ENCODE data around the gene PRPSAP1.
A peak's percentile ranks its signal among the peaks of the same experiment; 100 is the strongest.

The PRPSAP1 gene

GRCh38 chr17:76383546-76384221 lies 30.0 kb upstream of the PRPSAP1 start:
- DNase-seq (ENCODE audit: low read depth in 1 of 2, low spot score in 1 of 2), result peak; percentile 24 to 45

- peak in 1 of 2 donors; percentile 52 for DNase-seq (ENCODE audit: low read depth in 1 of 2, low spot score in 1 of 2)
Measured at GRCh38 chr17:76382803-76383545, 29.3 kb upstream of the PRPSAP1 start.

- DNase-seq (ENCODE audit: low read depth in 1 of 2, low spot score in 1 of 2), result no peak
Measured at GRCh38 chr17:76382351-76382802, 28.7 kb upstream of the PRPSAP1 start.

GRCh38 chr17:76381633-76382350 lies 28.1 kb upstream of the PRPSAP1 start:
- DNase-seq (ENCODE audit: low read depth in 1 of 2, low spot score in 1 of 2), result no peak

GRCh38 chr17:76379646-76380376 lies 26.1 kb upstream of the PRPSAP1 start:
- DNase-seq (ENCODE audit: low read depth in 1 of 2, low spot score in 1 of 2), result no peak

- no peak for DNase-seq (ENCODE audit: low read depth in 1 of 2, low spot score in 1 of 2)
Measured at GRCh38 chr17:76379275-76379641, 25.5 kb upstream of the PRPSAP1 start.

- DNase-seq (ENCODE audit: low read depth in 1 of 2, low spot score in 1 of 2), result no peak
Measured at GRCh38 chr17:76378548-76379274, 25.0 kb upstream of the PRPSAP1 start.

- DNase-seq (ENCODE audit: low read depth in 1 of 2, low spot score in 1 of 2), result no peak
Measured at GRCh38 chr17:76376318-76377133, 22.8 kb upstream of the PRPSAP1 start.

- no peak for DNase-seq (ENCODE audit: low read depth in 1 of 2, low spot score in 1 of 2)
Measured at GRCh38 chr17:76371656-76372628, 18.2 kb upstream of the PRPSAP1 start.

- DNase-seq (ENCODE audit: low read depth in 1 of 2, low spot score in 1 of 2), result no peak
Measured at GRCh38 chr17:76370261-76370993, 16.7 kb upstream of the PRPSAP1 start.

GRCh38 chr17:76369804-76370203 lies 16.1 kb upstream of the PRPSAP1 start:
- no peak for DNase-seq (ENCODE audit: low read depth in 1 of 2, low spot score in 1 of 2)

GRCh38 chr17:76369379-76369778 lies 15.7 kb upstream of the PRPSAP1 start:
- no peak for DNase-seq (ENCODE audit: low read depth in 1 of 2, low spot score in 1 of 2)

- no peak for DNase-seq (ENCODE audit: low read depth in 1 of 2, low spot score in 1 of 2)
Measured at GRCh38 chr17:76368545-76368944, 14.8 kb upstream of the PRPSAP1 start.

- no peak for DNase-seq (ENCODE audit: low read depth in 1 of 2, low spot score in 1 of 2)
Measured at GRCh38 chr17:76367642-76368041, 13.9 kb upstream of the PRPSAP1 start.

GRCh38 chr17:76366247-76366646 lies 12.5 kb upstream of the PRPSAP1 start:
- no peak for DNase-seq (ENCODE audit: low read depth in 1 of 2, low spot score in 1 of 2)

GRCh38 chr17:76365256-76365903 lies 11.7 kb upstream of the PRPSAP1 start:
- no peak for DNase-seq (ENCODE audit: low read depth in 1 of 2, low spot score in 1 of 2)

- DNase-seq (ENCODE audit: low read depth in 1 of 2, low spot score in 1 of 2), result no peak
Measured at GRCh38 chr17:76363107-76363842, 9.6 kb upstream of the PRPSAP1 start.
